ENCODE measurements around the gene ENDOV.

The ENDOV gene

GRCh38 chr17:80453126-80453997 is 38.4 kb downstream of the ENDOV start:
- DNase-seq = no peak

GRCh38 chr17:80453998-80454556 is 39.1 kb downstream of the ENDOV start:
- DNase-seq = no peak

GRCh38 chr17:80454557-80455335 is 39.8 kb downstream of the ENDOV start:
- peak; percentile 96 for DNase-seq

- no peak for DNase-seq
Measured at GRCh38 chr17:80455336-80455710, 40.4 kb downstream of the ENDOV start.

- DNase-seq = no peak
Measured at GRCh38 chr17:80455784-80456183, 40.8 kb downstream of the ENDOV start.

GRCh38 chr17:80456465-80457235 is 41.7 kb downstream of the ENDOV start:
- DNase-seq = no peak

- no peak for DNase-seq
Measured at GRCh38 chr17:80457236-80457856, 42.4 kb downstream of the ENDOV start.

- DNase-seq = no peak
Measured at GRCh38 chr17:80458016-80458415, 43.0 kb downstream of the ENDOV start.

GRCh38 chr17:80459234-80459633 is 44.3 kb downstream of the ENDOV start:
- no peak for DNase-seq

- no peak for DNase-seq
Measured at GRCh38 chr17:80460429-80460834, 45.5 kb downstream of the ENDOV start.

GRCh38 chr17:80461528-80462160 is 46.7 kb downstream of the ENDOV start:
- DNase-seq = no peak

- DNase-seq = no peak
Measured at GRCh38 chr17:80463784-80464400, 48.9 kb downstream of the ENDOV start.

GRCh38 chr17:80464486-80464885 is 49.5 kb downstream of the ENDOV start:
- DNase-seq = no peak

GRCh38 chr17:80465327-80465974 is 50.5 kb downstream of the ENDOV start:
- DNase-seq = no peak

- no peak for DNase-seq
Measured at GRCh38 chr17:80466188-80466705, 51.3 kb downstream of the ENDOV start.

GRCh38 chr17:80468242-80468641 is 53.3 kb downstream of the ENDOV start:
- no peak for DNase-seq

GRCh38 chr17:80468781-80469493 is 54.0 kb downstream of the ENDOV start:
- DNase-seq = no peak

- no peak for DNase-seq
Measured at GRCh38 chr17:80469667-80470066, 54.7 kb downstream of the ENDOV start.

- no peak for DNase-seq
Measured at GRCh38 chr17:80470603-80471002, 55.6 kb downstream of the ENDOV start.

- DNase-seq = no peak
Measured at GRCh38 chr17:80471922-80472321, 57.0 kb downstream of the ENDOV start.
